ENCODE results near the gene TNPO3. TPM values are rescaled to one million over a fixed set of nuclear protein-coding genes. Genes with fewer than 3 reads are reported as not detected.

TNPO3 gene
- total and polyA plus RNA-seq, 2 of the 4 experiments (the other 2 are of a cell fraction), result 24.2 to 77.2 TPM

GRCh38 chr7:128941946-128942526 is 112.9 kb downstream of the TNPO3 start:
- Histone ChIP-seq H3K4ac (ENCODE audit: low read depth, low read length) (no peak overlapping the region), H4K5ac (ENCODE audit: low read depth, low read length) (no peak overlapping the region), H3K18ac (ENCODE audit: low read depth, low read length) (no peak overlapping the region), H3K4me3 (ENCODE audit: insufficient read depth, low read depth, low read length) (no peak overlapping the region), H4K91ac (ENCODE audit: insufficient read depth, low read depth, low read length) (no peak overlapping the region), H3K4me2 (ENCODE audit: low read depth, low read length) (no peak overlapping the region), H4K8ac (ENCODE audit: low read depth in 2 of 2, low read length in 2 of 2) (no peak overlapping the region), H3K9me3 (ENCODE audit: control insufficient read depth, insufficient read depth, low read length) (no peaks in the 10 kb centered on the region), H3K27ac (ENCODE audit: insufficient read depth, low read length) (no peak overlapping the region), H2BK5ac (ENCODE audit: low read depth, low read length, poor library complexity, severe bottlenecking) (no peak overlapping the region), H2BK20ac (ENCODE audit: low read depth, low read length) (no peak overlapping the region), H3K27me3 (ENCODE audit: control insufficient read depth, insufficient read depth, low read length) (peaks cover 53% of the 10 kb centered on the region), H3K9me1 (ENCODE audit: insufficient read depth, low read length) (no peaks in the 10 kb centered on the region), H2BK15ac (ENCODE audit: low read depth, low read length) (no peak overlapping the region), H3K14ac (replicated peaks; ENCODE audit: low read depth, low read length) (no peak overlapping the region), H3K36me3 (ENCODE audit: control insufficient read depth, insufficient read depth, low read length) (no peaks in the 10 kb centered on the region), H2BK120ac (ENCODE audit: low read depth, low read length) (no peak overlapping the region), H2AK5ac (ENCODE audit: low read depth, low read length) (no peak overlapping the region), H3K9ac (ENCODE audit: low read depth, low read length) (no peak overlapping the region), H3K56ac (ENCODE audit: extremely low read depth, insufficient read depth, low read length) (no peak overlapping the region), H3K23ac (ENCODE audit: low read depth, low read length) (no peak overlapping the region), H3K4me1 (ENCODE audit: control insufficient read depth, insufficient read depth, low read length) (no peaks in the 10 kb centered on the region; the same call in 1 of the 2 replicates), H2AK9ac (replicated peaks; ENCODE audit: low read depth, low read length, poor library complexity) (no peak overlapping the region), H2AFZ (replicated peaks; ENCODE audit: low read length, poor library complexity) (no peak overlapping the region), H3K79me1 (ENCODE audit: low read depth in 1 of 2, low read length in 2 of 2) (no peaks in the 10 kb centered on the region), H4K20me1 (ENCODE audit: insufficient read depth, low read length) (no peaks in the 10 kb centered on the region; the same call in 1 of the 2 replicates)
- 59% methylated on average over 5 of the region's 16 CpGs; no CpG with 5 or more reads in 1 of the 2 experiments for WGBS, 2 experiments (ENCODE audit: extremely low coverage in 2 of 2, insufficient read length in 1 of 2)
- TF ChIP-seq ELK1 (IDR thresholded peaks at IDR 0.05; ENCODE audit: borderline replicate concordance, low read depth, low read length) (no peak), SMC3 (IDR thresholded peaks at IDR 0.05; ENCODE audit: low read depth, low read length) (no peak), RFX5 (IDR thresholded peaks at IDR 0.05; ENCODE audit: low read depth, low read length) (no peak), FOS (IDR thresholded peaks at IDR 0.05; ENCODE audit: low read depth, low read length) (no peak), MAFK (IDR thresholded peaks at IDR 0.05; ENCODE audit: low read depth, low read length) (no peak), NFE2L2 (IDR thresholded peaks at IDR 0.05; ENCODE audit: low read depth, low read length) (no peak), RAD21 (IDR thresholded peaks at IDR 0.05; ENCODE audit: low read length) (no peak), CHD1 (IDR thresholded peaks at IDR 0.05; ENCODE audit: low read depth, low read length) (no peak)
- ChIA-PET CTCF (interaction anchor here (1.3 kb wide), 1 partner anchor 149 kb away, joined by 3 read pairs; no protein-coding TSS in a partner anchor), POLR2A (ENCODE audit: unreplicated experiment) (no interaction called here)
- BruUV-seq (replicated peaks), result no TSS peak
- DNase-seq (no peak), ATAC-seq (ENCODE audit: low read depth) (no peak)
- in situ Hi-C loops (cut with MboI; ENCODE audit: low sequenced_read_pairs) (no loop called here), dilution Hi-C loops (cut with HindIII; ENCODE audit: low sequenced_read_pairs, unreplicated experiment) (no loop called here), intact Hi-C loops (cut with micrococcal nuclease) (no loop called here)
